Measurements from ENCODE around the gene GALNTL6.

Gene GALNTL6

DNA sequence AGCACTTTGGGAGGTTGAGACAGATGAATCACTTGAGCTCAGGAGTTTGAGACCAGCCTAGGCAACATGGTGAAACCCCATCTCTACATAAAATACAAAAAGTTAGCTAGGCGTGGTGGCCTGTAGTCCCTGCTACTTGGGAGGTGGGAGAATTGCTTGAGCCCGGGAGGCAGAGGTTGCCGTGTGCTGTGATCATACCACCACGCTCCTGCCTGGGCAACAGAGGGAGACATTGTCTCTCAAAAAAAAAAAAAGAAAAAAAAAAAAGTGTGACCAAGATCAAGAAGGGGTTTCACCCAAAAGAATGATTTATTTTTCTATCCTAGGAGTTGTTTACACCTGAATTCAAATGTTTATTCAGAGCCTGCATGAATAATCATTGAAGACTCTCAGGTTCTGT lies 783.0 kb downstream of the GALNTL6 start:
- DNase-seq: no peak

DNA sequence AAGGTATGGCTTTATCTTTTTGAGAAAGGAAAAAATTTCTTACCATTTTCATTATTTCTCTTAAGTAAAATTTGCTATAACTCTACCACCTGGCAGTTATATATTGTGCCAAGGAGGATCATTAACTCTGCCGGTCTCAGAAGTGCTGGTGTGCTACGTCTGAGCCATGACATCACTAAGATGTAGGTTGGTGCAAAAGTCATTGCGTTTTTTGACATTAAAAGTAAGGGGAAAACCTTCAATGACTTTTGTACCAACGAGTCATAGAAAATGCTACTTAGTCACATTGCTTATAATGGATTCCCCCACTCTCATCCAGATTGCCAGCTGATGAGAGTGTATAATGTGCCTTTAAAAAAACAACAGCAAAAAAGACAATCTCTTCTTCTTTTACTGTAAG lies 786.4 kb downstream of the GALNTL6 start:
- DNase-seq: no peak

DNA sequence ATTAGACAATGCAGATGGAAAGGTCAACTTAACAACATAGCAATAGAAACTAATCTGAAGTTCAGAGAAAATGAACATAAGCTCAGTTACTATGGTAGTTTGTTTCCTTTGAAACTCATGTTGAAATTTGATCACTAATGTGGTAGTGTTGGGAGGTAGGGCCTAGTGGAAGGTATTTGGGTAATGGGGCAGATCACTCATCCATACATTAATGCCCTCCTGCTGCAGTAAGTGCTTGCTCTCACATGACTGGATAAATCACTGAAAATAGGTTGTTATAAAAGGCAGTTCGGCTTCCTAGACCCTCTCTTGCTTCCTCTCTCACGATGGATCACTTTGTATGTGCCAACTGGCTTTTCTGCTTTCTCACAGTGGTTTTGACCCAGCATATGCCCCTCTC lies 788.0 kb downstream of the GALNTL6 start:
- no peak for DNase-seq

DNA sequence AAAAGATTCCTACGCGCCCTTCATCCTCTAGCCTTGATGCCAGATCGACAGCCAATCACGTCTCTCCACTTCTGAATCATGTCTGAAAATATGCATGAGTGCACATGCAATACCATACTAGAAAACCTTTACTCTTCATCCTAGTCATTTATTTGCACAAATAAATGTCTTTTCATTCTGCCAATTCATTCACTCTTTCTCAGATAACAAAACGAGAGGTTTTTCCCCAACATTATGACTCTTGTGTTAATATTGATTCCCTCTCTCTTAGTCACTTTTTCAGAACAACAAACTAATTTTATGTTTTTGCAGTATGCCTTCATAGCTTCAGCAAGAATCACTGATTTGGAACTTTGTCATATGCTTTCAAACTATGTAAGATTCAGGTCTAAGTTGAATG lies 806.0 kb downstream of the GALNTL6 start:
- DNase-seq: no peak

DNA sequence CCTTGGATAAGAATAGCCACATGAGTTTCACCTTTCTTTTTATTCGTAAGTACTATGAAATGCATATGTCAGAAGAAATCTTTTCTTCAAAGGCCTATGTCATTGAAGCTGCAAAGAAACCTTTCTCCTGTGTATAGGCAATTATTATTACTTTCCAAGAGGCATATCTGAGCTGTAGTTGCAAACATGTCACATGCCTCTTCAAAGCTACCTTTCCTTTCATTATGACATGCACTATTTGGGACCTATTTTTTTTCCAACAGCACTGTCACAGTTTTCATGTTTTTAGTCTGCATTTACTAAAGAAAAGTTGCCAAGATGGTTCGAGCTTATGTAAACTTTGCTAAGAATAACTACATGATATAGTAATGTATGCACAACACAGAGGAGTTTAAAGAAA lies 806.6 kb downstream of the GALNTL6 start:
- DNase-seq: no peak

DNA sequence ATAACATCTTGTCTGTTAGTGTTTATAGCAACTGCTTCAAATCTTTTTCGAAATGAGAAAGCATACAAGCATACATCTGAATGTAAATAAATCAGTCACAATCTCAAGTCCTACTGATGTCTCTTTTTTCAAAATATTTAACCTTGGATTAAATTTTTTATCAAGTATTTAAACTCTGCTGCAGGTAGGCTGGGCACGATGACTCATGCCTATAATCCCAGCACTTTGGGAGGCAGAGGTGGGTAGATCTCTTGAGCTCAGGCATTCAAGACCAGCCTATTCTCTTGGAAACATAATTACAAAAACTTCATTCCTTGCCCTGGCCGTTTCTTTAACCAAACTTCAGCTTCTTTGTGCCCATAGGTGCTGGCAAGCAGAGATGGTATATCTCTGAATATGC lies 815.1 kb downstream of the GALNTL6 start:
- DNase-seq: no peak

DNA sequence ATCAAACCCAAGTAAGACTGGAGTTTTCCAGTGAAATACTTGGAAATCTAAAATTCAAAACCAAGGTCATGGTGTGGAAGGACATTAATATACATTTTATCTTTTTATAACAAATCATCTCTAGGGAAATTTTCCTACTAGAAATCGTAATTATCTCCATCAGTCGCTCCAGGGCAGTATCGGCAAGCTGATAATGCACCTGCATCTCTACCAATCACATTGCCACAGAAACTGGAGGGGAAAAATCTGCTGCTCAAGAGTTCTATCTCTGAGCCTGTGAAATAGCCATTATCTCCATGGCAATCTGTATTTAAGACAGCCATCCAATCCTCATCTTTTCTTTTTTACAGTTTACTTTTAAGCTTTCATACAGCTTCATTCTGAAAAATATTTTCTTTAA lies 817.1 kb downstream of the GALNTL6 start:
- DNase-seq: no peak

DNA sequence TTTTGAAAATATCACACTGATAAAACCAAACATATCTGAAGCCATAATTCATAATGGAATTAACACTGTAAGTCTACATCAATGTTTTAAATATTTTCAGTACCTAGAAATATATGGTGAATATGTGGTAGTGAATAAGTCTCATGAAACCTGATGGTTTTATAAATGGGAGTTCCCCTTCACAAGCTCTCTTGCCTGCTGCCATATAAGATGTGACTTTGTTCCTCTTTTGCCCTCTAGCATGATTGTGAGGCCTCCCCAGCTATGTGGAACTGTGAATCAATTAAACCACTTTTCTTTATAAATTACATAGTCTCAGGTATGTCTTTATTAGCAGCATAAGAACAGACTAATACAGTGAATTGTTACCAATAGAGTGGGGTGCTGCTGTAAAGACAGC lies 818.6 kb downstream of the GALNTL6 start:
- DNase-seq: no peak

DNA sequence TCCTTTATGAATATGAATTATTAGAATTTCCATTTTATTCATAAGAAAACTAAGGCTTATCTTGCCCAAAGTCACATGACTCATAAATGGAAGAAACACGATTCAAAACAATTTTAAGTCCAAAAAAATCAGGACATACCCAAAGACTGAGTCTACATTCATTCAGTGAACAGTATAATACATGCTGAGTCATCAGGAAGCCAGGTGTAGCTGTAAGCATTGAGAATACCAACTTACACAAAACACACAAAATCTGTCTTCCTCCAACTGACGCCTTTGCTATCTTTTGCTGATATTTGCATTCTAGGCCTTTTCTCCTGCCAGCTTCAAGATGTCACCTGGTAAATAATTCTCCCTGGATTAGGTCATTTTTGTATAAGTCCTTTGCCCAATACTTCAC lies 835.3 kb downstream of the GALNTL6 start:
- no peak for DNase-seq

DNA sequence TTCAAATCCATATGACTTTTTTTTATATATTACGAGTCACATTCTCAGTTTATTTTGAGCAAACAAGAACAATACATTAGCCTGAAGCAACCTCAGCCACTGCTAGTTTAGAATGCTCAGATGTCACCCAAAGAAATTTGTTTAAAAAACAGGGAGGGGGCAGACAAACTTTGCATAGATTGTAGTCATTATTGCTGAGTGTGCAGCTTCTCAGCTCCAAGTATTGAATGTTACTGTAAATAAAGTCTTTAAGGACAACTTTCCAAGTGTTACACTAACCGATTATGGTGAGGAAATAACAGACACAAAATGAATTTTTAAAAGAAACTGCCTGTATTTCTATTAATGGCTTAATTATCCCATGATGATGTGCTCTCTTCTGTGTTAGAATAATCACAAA lies 835.9 kb downstream of the GALNTL6 start:
- DNase-seq: no peak

DNA sequence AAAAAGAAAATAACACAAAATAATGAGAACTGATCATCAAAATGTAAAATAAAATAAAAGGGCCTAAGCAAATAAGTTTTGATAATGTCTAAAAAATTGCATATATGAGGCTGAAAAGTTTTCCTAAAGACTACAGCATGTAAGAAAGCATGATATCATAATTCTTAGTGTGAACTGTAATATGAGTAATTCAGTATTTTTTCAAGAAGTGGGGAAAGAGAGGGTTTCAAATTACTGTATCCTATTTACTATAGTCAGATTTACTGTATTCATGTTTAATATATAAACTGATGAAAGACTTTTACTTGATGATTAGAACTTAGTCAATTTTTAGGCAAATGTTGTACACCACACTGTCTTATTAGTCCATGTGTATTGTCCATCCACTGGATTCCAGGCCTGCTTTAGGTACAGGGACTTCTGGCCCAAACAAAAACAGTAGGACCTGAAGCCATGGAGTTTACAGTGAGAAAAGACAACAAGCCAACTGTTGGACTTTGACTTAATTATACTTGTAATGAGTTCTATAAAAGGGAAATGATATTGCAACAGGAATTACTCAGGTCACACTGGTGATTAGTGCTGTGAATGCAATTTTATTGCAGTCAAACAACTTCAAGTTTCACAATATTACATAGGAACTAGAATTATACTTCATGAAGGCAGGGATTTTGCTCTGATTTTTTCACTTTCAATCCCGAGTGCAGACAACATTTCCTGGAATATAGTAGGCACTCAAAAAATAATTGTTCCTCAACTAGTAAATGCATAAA lies 837.7 kb downstream of the GALNTL6 start:
- no peak for DNase-seq

DNA sequence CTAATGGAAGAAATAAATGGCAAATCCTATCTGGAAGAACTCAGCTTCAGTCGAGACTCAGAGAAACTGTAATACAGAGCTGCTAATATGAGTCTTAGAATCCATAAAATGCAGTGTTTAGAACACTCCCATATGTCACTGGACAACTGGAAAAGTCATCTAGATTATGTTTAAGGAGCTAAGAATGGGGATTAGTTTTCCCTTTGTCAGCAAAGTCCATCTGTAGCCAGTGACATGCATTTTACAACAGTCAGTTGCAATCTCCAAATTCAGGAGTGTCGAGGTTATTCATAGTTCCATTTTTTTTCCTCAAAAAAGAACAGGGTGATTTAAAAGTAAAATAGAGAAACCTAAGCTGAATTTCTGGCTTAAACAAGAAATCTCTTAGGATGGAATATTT lies 838.8 kb downstream of the GALNTL6 start:
- no peak for DNase-seq

DNA sequence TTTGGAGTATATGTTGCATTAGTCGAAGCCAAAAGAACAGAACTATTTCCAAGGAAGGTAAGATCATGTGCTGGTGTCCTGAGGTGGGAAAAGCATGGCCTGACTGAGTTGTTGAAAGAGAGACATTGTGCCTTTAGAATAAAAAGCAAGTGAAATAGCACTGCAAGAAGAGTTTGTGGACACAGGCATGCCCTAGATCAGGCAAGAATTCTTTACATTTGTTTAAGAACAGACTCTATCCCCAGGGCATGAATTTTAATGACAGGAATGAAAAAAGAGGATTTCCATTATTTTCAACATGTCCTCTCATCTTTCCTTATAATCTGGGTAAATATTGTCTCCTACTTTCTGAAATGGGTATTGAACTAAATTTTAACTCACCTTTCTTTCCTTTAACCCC lies 839.2 kb downstream of the GALNTL6 start:
- DNase-seq: no peak

DNA sequence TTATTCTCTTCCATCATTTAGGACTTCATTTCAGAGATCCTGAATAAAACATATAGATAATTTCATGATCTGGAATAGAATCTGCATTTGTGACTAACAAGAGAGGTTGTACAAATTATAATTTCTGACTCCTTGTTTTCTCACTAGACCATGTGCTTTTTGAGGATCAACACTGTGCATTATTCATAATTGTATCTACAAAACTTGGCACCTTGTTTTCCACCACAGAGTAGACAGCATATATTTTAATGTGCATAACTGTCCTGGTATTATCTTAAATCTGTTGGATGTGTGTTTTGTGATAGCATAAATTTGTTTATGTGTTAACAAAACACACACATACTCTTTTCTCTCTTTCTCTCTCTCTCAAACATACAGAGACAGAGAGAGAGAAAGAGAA lies 840.5 kb downstream of the GALNTL6 start:
- DNase-seq: no peak

DNA sequence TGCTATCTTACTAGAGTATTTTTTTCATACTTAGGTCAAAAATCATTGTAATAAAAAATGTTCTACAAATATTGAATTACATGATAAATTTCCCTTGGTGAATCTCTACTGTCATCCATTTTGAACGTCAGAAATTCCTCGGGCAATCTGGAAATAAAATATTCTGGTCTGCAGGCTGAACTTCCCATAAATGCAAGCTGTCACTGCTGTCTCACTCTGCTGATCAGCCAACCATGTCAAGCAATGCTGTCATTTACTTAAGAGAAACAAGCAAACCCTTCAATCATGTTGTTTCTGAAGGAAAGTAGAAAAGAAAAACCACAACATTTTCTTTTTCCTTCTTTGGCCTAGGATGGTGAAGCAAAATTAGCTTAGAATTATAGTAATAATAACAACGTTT lies 841.3 kb downstream of the GALNTL6 start:
- no peak for DNase-seq

DNA sequence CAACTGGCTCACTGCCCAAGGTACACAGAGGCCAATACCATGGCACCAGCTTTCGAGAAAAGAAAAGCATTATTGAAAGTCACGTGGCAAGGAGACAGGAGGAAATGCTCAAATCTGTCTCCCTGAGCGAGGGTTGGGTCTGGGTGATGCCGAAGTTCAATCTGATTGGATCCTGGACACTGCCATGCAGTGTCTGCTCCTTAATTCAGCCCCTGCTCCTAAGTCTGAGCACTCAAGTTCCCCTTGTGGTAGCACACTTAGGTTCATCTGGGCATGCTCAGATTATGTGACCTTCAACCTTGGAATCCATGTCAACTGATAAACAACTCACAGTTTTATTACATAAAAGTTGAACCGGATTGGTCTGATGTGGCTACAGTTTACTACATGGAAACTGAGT lies 842.9 kb downstream of the GALNTL6 start:
- no peak for DNase-seq

DNA sequence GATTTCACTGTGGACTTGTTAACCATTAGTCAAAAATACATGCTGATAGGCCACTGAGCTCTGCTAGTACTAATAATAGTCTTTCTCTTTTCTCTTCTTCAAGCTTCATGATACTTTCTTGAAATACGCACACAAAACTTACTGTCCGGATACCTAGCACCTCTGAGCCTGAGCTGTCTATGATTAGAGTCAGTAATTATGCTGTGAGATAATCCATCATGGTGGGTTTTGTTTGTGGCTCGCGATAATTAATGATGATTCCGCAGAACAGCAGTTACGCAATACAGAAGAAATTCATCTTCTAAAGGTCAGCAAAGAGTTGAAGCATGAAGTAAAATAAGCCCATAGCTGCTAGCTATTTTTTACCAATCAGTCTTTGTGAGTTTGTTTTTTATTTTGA lies 843.9 kb downstream of the GALNTL6 start:
- DNase-seq: no peak

DNA sequence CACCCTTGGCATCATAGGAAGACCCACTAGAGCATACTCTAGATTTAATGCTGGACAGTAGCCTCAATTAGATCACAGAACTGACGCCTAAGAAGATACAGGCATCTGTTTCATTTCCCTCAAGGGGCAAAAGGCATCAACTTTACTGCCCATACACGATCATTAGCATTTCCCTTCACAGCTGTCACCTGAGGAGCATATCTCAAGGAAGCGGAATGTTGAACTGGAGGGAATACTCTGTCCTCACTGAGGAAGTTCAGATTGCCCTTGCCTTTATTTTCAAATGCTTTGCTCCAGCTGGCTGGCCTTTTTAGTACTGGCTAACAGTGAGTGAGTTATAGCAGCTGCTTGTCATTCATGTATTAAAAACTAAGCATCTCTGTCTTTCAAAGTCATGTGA lies 847.0 kb downstream of the GALNTL6 start:
- no peak for DNase-seq

DNA sequence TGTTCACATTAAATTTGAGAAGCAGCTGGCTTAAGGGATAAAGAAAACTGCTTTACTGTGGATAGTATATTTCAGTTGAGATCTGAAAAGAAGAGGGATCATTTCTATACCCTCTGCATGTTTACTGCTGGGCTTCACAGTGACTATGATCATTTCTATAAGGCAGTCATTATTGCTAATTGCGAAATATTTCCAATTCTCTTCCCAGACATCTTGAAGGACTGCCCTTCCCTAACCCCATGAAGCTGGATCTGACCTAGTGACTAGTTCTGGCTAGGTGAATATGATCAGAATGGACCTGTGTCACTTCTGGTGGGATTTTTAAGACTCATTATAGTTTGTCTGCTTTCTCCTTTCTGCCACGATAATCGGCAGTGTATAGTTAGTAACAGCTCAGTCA lies 848.9 kb downstream of the GALNTL6 start:
- DNase-seq: no peak

DNA sequence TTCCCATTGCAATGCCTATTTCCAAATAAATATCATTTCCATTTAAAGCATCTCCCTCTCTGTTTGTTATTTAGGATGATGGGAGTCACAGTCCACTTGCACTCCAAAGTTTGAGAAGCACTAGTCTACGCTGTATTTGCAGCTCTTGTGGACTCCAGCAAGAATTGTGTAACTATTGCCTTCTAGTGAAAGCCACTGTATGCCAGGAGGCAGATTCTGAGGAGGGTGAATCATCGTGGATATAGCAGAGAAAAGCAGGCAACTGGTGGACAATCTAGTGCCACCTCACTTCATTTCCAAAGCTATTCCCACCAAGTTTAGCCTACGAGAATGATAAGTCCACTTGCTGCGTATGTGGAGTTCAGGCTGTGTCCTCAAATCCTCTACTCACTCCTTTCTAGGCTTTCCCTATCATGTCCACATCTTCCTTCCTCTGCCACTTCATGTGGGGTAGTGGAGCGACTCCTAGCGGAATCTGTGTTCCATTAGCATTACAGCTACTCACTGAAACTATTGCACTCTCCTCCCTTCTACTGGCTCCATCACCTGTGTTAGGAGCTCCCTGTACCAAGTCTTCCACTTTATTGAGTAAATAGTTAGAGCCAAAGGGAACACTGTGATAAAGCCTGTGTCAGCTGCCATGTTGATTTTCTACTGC lies 853.6 kb downstream of the GALNTL6 start:
- DNase-seq: no peak

DNA sequence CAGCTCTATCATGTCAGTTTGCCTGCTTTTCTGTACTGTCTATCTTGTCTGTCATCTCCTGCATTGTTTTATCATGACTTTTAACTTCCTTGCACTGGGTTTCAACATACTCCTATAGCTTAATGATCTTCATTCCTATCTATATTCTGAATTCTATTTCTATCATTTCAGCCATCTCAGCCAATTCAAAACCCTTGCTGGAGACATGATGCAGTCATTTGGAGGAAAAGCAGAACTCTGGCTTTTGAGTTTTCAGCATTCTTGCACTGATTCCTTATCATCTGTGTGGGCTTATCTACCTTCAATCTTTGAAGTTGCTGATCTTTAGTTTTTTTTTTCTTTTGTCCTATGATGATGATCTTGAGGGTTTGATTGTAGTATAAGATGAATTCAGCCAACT lies 861.6 kb downstream of the GALNTL6 start:
- no peak for DNase-seq

DNA sequence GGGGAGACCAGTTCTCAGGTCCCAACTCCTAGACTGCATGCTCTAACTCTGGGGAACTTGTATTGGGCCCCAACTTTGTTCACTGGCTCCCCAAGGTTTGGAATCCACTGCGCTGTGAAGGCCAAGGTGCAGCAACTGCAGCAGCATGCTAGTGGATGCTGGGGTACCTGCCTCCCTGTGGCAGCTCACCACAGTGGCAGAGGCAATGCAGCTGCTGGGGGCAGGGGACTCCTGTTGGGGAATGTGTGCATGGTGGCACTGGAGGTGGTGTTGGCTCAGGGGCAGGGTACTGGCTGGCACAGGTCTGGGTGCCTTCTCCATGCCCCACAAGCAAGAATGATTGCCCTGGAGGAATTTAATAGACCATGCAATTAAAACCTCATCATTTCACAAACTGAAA lies 862.0 kb downstream of the GALNTL6 start:
- no peak for DNase-seq

DNA sequence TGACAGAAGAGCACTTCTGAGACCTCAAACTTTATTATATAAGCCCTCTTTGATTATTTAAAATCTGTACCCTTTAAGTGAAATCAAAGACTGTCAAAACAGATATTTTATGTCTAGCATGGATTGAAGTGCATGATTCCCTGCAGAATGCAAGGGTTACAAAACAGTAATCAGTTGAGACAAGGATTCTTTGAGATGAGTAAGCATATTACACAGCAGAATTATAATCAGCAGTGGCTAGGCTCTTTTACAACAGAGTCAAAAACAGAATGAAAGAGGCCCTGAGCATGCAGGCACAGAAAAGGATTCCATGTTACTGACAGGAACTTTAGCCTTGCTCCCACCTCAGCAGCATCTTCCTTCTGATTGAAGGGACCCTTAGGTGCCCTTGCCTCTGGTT lies 867.5 kb downstream of the GALNTL6 start:
- DNase-seq: no peak

DNA sequence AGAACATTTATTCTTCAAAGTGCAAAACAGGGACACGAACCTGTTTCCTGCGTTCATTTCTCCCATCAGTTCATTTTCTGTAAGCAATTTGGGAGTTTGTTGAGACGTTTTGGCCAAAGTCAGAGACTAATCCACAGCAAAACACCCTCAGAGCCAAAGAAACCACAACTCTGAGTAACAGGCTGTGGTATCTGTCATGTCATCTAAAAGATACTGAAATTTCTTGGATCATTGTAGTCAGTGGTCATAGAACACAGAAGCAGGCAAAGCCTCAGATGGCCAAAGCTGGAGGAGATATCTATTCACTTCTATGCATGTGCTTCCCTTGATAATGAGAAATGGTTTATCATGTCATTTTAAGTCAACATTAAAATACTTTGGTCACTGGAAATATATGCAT lies 869.8 kb downstream of the GALNTL6 start:
- no peak for DNase-seq

DNA sequence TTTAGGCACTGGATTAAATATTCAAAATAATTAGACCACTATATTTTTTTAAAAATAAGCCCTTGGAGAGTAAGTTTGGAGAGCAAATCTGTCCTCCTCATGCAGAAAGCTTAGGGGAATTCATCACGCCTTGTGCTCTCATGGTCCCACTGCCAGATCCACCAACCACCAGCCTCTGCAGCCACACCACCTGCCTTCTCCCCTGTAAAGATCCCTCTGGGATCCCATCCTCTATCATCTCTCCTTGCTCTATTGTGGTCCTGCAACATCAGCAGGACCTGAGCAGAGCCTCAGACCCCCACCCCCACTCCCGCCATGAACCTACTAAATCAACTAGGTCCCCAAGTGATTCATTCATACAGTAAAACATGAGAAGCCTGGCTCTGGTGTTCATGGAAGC lies 872.8 kb downstream of the GALNTL6 start:
- no peak for DNase-seq

Data from CD4-positive, alpha-beta T cell treated with Interleukin-17A for 4 hours (primary cell).